ENCODE data around the gene FGF1. TPM values are rescaled to one million over a fixed set of nuclear protein-coding genes. Genes with fewer than 3 reads are reported as not detected.
A peak's percentile ranks its signal among the peaks of the same experiment; 100 is the strongest.

The FGF1 gene
- polyA plus RNA-seq, 10 donors: 5.9 to 10.5 (median 9.1) TPM

GRCh38 chr5:142544071-142544753 lies 141.7 kb downstream of the FGF1 start:
- no peak for DNase-seq

GRCh38 chr5:142542906-142543305 lies 143.0 kb downstream of the FGF1 start:
- peak; percentile 56 to 89 (median 74) for DNase-seq

Other genes starting within 250 kb of the FGF1 start
- 10 to 100 TPM; 10.7 to 23.3 (median 16.0) TPM for gene ARHGAP26, start 84.3 kb upstream of the FGF1 start, polyA plus RNA-seq (ENCODE audit: insufficient read length in 10 of 10)

All from muscle of back (tissue), 11 donors.